Left forelimb (tissue), 1 donor: ENCODE results near the gene PGBD5.
"Not testable (repeated sequence)": the region's sequence is repeated elsewhere in the genome, so short reads cannot be mapped to it uniquely, and the experiment has no call there.

ENCODE experiments used
- DNase-seq: peaks from one replicate; pipeline ENCODE4 v3.0.0-alpha.2; 2018; ENCODE audit warnings: low spot score

Gene PGBD5

GRCh38 chr1:230425252-230426091 is 660 bp downstream of the PGBD5 start:
- no peak for DNase-seq

- no peak for DNase-seq
Measured at GRCh38 chr1:230424391-230425251, 1.5 kb downstream of the PGBD5 start.

- DNase-seq, result no peak
Measured at GRCh38 chr1:230423951-230424350, 2.2 kb downstream of the PGBD5 start.

- DNase-seq, result no peak
Measured at GRCh38 chr1:230423261-230423660, 2.9 kb downstream of the PGBD5 start.

GRCh38 chr1:230422221-230422981 is 3.7 kb downstream of the PGBD5 start:
- DNase-seq, result no peak

GRCh38 chr1:230421481-230421880 is 4.7 kb downstream of the PGBD5 start:
- no peak for DNase-seq

- DNase-seq, result not testable (repeated sequence)
Measured at GRCh38 chr1:230420372-230420771, 5.8 kb downstream of the PGBD5 start.

- DNase-seq, result no peak
Measured at GRCh38 chr1:230416430-230416829, 9.7 kb downstream of the PGBD5 start.

- no peak for DNase-seq
Measured at GRCh38 chr1:230415405-230416132, 10.6 kb downstream of the PGBD5 start.

- no peak for DNase-seq
Measured at GRCh38 chr1:230414694-230415093, 11.4 kb downstream of the PGBD5 start.

- DNase-seq, result no peak
Measured at GRCh38 chr1:230414102-230414501, 12.0 kb downstream of the PGBD5 start.

GRCh38 chr1:230413061-230413460 is 13.1 kb downstream of the PGBD5 start:
- no peak for DNase-seq

- DNase-seq, result no peak
Measured at GRCh38 chr1:230408971-230409370, 17.2 kb downstream of the PGBD5 start.

GRCh38 chr1:230407351-230407750 is 18.8 kb downstream of the PGBD5 start:
- DNase-seq, result no peak

GRCh38 chr1:230406727-230407126 is 19.4 kb downstream of the PGBD5 start:
- not testable (repeated sequence) for DNase-seq

- peak; percentile 20 for DNase-seq
Measured at GRCh38 chr1:230403442-230403841, 22.7 kb downstream of the PGBD5 start.

- DNase-seq, result no peak
Measured at GRCh38 chr1:230401763-230402294, 24.3 kb downstream of the PGBD5 start.

GRCh38 chr1:230401101-230401500 is 25.0 kb downstream of the PGBD5 start:
- no peak for DNase-seq

- no peak for DNase-seq
Measured at GRCh38 chr1:230400007-230400344, 26.2 kb downstream of the PGBD5 start.

GRCh38 chr1:230399321-230400006 is 26.7 kb downstream of the PGBD5 start:
- DNase-seq, result no peak

GRCh38 chr1:230398856-230399255 is 27.3 kb downstream of the PGBD5 start:
- no peak for DNase-seq
